ENCODE measurements around the gene RALY.

DNA sequence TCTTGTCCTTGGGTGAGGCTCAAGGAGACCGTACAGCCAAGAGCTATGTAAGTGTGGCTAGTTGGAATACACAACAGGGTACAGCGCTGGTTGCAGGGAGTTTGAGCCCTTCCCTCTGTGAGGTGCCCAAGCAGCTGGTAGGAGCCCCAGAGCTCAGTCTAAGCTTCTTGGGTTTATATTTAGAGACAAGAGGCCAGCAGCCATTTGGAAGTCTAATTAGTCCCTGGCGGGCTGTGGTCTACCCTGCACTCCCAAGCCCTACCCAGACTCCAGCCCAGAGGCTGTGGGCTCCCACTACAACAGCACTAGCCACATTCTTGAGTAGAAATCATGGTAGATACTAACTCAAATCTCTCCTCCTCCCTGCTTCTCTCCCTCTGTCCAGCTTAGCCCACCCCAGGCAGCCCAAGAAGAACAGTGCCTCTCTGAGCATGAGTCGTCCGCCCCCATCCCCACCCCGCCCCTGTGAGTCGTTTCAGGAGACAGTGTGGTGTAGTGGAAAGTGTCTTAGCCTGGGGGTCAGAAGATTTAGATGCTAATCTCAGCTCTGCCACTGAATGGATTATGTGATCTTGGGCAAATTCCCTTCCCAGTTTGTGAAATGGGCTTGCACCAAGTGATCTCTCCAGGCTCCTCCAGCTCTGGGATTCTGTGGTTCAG lies 80.5 kb downstream of the RALY start:
- TF ChIP-seq, protein P1, sequence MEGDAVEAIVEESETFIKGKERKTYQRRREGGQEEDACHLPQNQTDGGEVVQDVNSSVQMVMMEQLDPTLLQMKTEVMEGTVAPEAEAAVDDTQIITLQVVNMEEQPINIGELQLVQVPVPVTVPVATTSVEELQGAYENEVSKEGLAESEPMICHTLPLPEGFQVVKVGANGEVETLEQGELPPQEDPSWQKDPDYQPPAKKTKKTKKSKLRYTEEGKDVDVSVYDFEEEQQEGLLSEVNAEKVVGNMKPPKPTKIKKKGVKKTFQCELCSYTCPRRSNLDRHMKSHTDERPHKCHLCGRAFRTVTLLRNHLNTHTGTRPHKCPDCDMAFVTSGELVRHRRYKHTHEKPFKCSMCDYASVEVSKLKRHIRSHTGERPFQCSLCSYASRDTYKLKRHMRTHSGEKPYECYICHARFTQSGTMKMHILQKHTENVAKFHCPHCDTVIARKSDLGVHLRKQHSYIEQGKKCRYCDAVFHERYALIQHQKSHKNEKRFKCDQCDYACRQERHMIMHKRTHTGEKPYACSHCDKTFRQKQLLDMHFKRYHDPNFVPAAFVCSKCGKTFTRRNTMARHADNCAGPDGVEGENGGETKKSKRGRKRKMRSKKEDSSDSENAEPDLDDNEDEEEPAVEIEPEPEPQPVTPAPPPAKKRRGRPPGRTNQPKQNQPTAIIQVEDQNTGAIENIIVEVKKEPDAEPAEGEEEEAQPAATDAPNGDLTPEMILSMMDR (IDR thresholded peaks at IDR 0.05) = no peak
- no peak for TF ChIP-seq POLR2A (IDR thresholded peaks at IDR 0.05)

Data from uterus (tissue), 2 donors.